ENCODE measurements around the gene ACSM5.
"Not testable (repeated sequence)": the region's sequence is repeated elsewhere in the genome, so short reads cannot be mapped to it uniquely, and the experiment has no call there.

ACSM5 gene

GRCh38 chr16:20459227-20459626, 49.9 kb downstream of the ACSM5 start:
- FAIRE-seq = not testable (repeated sequence)

- FAIRE-seq = not testable (repeated sequence)
Measured at GRCh38 chr16:20460313-20460712, 51.0 kb downstream of the ACSM5 start.

- not testable (repeated sequence) for FAIRE-seq
Measured at GRCh38 chr16:20468954-20469353, 59.6 kb downstream of the ACSM5 start.

- FAIRE-seq = not testable (repeated sequence)
Measured at GRCh38 chr16:20469930-20470329, 60.6 kb downstream of the ACSM5 start.

GRCh38 chr16:20470732-20471131, 61.4 kb downstream of the ACSM5 start:
- not testable (repeated sequence) for FAIRE-seq

- not testable (repeated sequence) for FAIRE-seq
Measured at GRCh38 chr16:20477188-20477744, 67.9 kb downstream of the ACSM5 start.

GRCh38 chr16:20483989-20484388, 74.7 kb downstream of the ACSM5 start:
- not testable (repeated sequence) for FAIRE-seq

GRCh38 chr16:20484726-20485125, 75.4 kb downstream of the ACSM5 start:
- no peak for FAIRE-seq

- FAIRE-seq = no peak
Measured at GRCh38 chr16:20485408-20485807, 76.1 kb downstream of the ACSM5 start.

Measured in TTC549 (cell line).